Inflammatory macrophage (primary cell): Measurements from ENCODE around the gene ZNF407.
"Not testable (repeated sequence)": the region's sequence is repeated elsewhere in the genome, so short reads cannot be mapped to it uniquely, and the experiment has no call there.

Source experiments
- DNase-seq, 2 donors: peaks; one replicate each; pipeline ENCODE4 v3.0.0-alpha.2; 2020 to 2022
- total RNA-seq, 18 experiments: gene quantifications; one replicate each; lab custom pipeline; 2026; ENCODE audit warnings: mixed read lengths in 6 of 18, inconsistent platforms in 2 of 18; lab: John Stamatoyannopoulos, UW

ZNF407 gene
- total RNA-seq, result 27.2 to 54.8 (median 40.5) reads per million in 18 experiments

DNA sequence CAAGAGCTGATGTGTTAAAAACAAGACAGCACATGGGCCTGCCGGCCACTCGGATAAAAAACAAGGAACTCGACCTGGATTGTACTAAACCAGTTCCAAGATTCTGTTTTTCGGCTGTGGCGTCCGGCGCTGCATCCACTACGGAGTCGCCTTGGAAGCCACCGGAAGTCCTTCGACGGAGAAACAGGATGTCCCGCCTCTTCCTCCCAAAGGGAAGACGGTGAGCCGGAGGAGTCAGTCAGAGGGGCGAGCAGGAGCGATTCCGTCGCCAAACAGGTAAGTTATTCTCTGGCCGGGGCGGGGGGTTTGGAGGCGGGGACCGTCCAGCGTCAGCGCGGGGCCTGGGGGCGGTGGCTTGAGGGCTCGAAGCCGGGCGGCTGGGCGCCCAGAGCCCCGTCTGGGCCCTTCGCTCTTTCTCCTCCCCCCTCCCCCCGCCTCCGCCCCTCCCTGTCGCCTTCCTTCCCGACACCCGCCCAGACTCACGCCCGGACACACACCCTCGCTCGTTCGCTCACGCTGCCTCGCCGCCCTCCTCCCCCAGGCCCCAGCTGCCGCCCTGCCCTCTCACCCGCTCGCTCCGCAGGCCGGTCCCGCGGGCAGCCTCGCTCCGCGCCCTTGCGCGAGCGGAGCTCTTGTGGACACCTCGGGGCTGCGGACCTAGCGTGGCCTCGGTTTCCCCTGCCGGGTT lies at the start of gene ZNF407:
Gene ZNF407 (plus strand): TSS at position 209 of the 688 bp plus-strand sequence. CDS start 33,150 bp downstream, outside the sequence.
- DNase-seq, result peak; percentile 89 to 90

DNA sequence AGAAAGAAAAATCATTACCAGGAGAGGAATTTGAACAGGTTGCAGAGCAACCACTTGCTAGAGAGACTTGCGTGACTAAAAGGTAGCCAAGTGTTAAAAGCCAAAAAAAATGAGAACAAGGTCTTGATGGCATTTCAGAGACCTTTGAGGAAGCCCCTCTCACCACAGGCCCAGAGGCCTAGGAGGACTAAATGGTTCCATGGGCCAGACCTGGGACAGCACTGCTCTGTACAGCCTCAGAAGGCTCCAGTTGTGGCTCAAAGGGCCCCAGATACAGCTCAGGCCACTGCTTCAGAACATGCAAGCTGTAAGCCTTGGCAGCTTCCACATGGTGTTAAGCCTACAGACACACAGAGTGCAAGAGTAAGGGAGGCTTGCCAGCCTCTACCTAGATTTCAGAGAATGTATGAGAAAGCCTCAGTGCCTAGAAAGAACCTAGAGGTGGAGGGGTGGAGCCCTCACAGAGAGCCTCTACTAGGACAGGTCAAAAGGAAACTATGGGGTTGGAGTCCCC lies 48.0 kb upstream of the ZNF407 start:
- DNase-seq, result no peak

DNA sequence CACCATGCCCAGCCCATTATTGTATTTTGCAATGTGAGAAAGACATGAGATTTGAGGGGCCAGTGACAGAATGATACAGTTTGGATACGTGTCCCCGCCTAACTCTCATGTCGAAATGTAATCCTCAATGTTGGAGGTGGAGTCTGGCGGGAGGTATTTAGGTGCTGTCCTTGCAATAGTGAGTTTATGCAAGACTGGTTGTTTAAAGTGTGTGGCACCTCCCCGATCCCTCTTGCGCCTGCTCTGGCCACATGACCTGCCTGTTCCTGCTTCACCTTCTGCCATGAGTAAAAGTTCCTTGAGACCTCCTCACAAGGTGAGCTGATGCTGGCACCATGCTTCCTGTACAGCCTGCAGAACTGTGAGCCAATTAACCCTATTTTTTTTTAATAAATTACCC lies 46.8 kb upstream of the ZNF407 start:
- DNase-seq, result no peak

DNA sequence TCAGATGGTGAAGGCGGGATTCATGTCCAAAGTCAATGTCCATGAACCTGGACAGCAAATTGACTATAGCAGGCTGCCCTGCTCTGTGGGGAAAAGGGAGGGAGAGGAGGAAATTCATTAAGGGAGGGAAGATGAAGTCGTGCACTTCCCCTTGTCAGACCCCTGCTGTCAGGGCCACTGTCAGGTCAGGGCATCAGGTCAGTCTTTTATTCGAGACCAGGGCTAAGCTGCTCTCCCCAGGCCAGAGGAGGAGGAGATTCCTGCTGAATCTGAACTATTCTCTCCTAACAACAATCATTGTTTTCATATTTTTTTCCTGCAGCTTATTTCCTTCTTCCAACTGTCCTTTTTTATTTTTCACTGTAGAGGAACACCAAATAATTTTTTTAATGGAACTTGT lies 46.2 kb upstream of the ZNF407 start:
- no peak for DNase-seq

- DNase-seq, result peak; percentile 89
Measured at GRCh38 chr18:74551936-74552555, 45.6 kb upstream of the ZNF407 start.

- no peak for DNase-seq
Measured at GRCh38 chr18:74556126-74556525, 41.5 kb upstream of the ZNF407 start.

GRCh38 chr18:74558096-74558495 lies 39.6 kb upstream of the ZNF407 start:
- no peak for DNase-seq

GRCh38 chr18:74562131-74562730 lies 35.4 kb upstream of the ZNF407 start:
- DNase-seq, result no peak

DNA sequence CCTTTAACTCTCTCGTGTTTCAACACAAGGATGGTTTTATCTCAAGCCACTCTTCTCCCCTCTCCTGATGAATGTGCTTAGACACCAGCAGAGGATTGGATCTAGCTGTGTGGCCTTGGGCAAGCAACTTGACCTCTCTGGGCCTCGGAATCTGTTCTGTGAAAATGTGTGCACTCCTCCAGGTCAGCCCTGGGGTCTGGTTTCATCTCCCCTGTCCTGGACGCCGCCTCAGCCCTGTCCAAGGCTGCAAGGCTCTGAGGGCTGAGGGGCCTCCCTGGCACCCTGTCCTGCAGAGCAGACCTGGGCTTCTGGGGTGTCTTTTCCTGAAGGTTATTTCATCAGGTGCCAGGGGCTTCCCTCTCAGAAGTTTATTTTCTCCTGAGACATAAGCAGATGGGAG lies 34.9 kb upstream of the ZNF407 start:
- DNase-seq, result no peak

DNA sequence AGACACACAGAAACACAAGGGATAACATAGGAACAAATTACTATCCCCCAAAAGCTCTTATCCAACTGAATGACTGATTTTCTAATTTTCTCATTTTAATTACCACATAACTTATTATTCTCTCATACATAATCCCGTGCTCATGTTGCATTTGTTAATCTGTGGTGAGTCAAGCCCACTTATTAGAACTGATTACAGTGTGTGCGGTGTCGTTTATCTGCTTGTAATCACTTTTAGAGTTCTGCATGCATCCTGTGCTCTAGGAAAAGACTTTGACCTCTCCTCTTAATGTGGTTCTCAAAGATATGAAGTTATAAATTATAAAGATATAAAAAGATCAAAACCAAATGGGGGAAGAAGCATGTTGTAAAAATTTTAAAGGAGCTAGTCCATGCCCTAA lies 33.7 kb upstream of the ZNF407 start:
- DNase-seq, result no peak

DNA sequence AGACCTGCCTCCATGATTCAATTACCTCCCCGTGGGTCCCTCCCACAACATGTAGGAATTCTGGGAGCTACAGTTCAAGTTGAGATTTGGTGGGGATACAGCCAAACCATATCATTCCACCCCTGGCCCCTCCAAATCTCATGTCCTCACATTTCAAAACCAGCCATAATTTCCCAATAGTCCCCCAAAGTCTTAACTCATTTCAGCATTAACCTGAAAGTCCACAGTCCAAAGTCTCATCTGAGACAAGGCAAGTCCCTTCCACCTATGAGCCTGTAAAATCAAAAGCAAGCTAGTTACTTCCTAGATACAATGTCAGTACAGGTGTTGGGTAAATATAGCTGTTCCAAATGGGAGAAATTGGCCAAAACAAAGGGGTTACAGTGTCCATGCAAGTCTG lies 32.5 kb upstream of the ZNF407 start:
- not testable (repeated sequence) for DNase-seq

GRCh38 chr18:74565993-74566392 lies 31.7 kb upstream of the ZNF407 start:
- not testable (repeated sequence) for DNase-seq

DNA sequence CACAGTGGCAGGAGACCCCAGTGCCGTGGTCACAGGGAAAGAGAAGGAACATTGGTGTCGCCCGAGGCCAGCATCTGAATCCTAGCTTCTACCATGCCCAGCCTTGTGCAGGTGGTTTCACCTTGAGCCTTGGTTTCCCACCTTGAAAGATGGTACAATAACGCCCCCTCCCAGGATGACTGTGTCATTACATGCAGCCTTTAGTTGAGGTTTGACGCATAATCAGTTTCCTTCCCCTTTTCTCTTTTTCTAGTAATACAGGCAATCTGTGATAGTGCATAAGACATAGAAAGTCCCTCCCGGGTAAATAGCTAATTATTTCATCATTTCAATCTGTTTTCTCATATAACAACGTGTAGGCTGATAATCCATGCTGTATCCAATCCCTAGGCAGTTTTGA lies 29.8 kb upstream of the ZNF407 start:
- DNase-seq, result peak; percentile 43 to 61

DNA sequence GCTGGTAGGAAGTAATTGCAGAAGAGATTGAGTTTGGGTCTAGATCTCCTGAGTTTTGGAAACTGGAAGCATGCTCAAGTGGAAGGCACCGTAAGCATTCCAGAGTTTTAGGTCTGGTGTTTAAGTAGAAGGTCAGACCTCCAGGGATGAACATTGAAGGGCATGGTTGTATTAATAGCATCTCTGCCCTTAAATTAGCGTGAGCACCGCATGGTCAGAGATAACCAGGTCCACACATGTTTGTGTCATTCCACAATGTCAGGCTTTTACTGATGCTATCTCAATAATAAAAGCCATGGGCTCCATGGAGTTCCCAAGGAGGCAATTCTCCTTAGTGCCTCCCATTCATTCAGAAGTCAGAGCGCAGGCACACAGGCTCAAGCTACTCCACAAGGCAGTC lies 28.3 kb upstream of the ZNF407 start:
- DNase-seq, result no peak

DNA sequence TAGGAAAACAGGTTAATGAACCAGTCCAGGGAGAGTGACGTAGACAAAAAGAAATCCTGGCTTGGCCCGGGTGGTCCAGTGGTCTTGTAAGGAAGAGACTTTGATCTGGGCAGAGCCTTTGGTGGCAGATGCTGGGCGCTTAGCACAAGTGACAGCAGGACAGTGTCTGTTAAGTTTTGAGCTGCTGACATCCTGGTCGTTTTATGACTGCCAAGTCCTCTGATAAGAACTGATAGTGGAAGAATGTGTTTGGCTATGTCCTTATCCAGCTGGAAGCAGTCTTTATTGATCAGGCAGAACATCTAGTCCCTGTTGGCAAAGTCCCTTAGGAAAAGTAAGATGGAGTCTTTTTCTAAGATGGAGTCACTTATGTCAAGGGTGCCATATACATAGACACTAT lies 27.4 kb upstream of the ZNF407 start:
- no peak for DNase-seq

- no peak for DNase-seq
Measured at GRCh38 chr18:74571895-74572680, 25.6 kb upstream of the ZNF407 start.

GRCh38 chr18:74573053-74573452 lies 24.6 kb upstream of the ZNF407 start:
- DNase-seq, result no peak

- DNase-seq, result no peak
Measured at GRCh38 chr18:74574916-74575315, 22.8 kb upstream of the ZNF407 start.

DNA sequence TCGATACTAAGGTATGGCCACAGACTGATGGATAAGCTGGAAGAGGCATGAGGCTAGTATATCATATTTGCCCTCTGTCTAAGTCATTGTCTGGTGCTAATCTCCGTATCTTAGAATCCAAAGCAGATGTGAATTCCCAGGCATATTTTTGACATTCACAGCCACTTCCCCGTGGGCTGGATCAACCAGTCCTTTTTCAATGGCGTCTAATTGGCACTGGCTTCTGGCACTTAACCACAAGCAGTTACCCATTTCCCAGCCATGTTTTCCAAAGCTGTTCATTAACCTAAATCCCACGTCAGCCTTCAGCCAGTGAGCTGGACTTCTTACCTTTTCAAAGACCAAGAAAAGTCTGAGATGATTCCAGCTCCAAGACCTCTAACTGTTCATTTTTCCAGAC lies 20.7 kb upstream of the ZNF407 start:
- no peak for DNase-seq

DNA sequence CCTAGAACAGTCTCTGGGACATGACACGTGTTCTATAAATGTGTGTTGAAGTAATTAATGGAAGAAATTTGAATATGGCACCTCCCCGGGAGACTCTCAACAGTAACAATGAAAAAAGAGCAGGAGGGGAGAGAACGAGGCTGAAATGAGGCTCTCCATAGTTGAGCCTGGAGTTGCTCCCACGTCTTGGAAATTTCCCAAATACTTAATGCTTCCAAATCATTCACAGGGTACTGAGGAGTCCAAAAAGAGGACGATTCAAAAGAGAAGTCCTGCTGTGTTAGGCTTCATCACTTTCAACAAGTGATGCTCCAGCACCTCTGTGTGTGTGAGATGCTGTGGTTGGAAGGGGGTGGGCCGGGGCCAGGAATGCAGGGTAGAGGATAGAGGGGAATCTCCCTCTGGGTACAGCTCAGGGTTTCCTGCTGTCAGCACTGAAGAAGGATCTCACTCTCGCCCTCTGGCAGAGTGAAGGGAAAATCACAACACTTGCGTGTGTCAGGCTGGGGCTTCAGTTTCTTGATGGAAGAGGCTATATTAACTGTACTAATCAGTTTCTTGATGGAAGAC lies 18.1 kb upstream of the ZNF407 start:
- DNase-seq, result no peak

DNA sequence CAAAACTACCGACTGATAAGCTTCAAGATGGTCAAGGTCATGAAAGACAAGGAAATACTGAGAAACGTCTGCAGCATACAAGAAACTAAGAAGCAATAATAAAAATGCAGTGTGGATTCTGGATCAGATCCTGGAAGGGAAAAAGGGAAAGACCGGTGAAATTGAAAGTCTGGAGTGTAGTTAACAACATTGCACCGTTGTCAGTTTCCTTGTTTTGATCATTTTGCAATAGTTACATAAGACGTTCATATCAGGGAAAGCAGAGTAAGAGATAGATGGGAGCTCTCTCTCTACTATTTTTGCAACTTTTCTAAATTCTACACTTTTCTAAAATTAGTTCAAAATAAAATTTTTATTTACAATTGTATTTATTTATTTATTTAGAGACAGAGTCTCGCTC lies 15.0 kb upstream of the ZNF407 start:
- peak; percentile 5 to 15 for DNase-seq

- DNase-seq, result peak in 1 of 2 donors; percentile 42
Measured at GRCh38 chr18:74587441-74587840, 10.2 kb upstream of the ZNF407 start.

DNA sequence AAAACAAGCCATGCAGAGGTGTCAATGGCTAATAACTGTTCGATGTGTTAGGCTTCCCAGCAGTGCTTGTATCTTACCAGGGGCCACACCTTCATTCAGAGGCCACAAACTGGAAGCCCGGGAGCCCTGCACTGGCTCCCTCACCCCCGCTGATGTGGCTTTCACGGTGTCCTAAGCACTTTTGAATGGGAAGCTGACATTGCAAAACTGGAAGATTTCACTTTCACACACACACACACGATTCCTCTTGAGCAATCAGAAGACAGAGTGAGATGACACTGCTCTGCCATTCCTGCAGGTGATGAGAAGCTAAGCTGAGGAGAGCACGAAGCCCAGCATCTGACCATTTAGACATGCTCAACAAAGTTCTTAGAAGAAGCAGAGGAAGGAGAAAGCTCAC lies 8.6 kb upstream of the ZNF407 start:
- DNase-seq, result peak; percentile 85
